K562 (cell line): ENCODE data around the gene TMEM214. TPM values are rescaled to one million over a fixed set of nuclear protein-coding genes. Genes with fewer than 3 reads are reported as not detected.
A peak's percentile ranks its signal among the peaks of the same experiment; 100 is the strongest.

Source experiments
- CTBP1 ChIP-seq: fragments of 450-650 bp; IDR thresholded peaks from 2 replicates; pipeline ENCODE4 v1.6.1; 2016; ENCODE audit warnings: borderline replicate concordance
- GATA2 ChIP-seq: sonication (generic); formaldehyde crosslinking; IDR thresholded peaks from 2 replicates; pipeline ENCODE4 v1.4.0; 2020; ENCODE audit warnings: mild to moderate bottlenecking, missing genetic modification reagents
- IFI16 ChIP-seq: fragments of 250-450 bp; sonication (Bioruptor Pico); IDR thresholded peaks from 2 replicates; pipeline ENCODE4 v2.1.2; 2022; ENCODE audit warnings: mild to moderate bottlenecking, inconsistent platforms
- LCOR ChIP-seq: sonication (generic); formaldehyde crosslinking; IDR thresholded peaks from 2 replicates; pipeline ENCODE4 v1.8.0; 2022; ENCODE audit warnings: mild to moderate bottlenecking, missing genetic modification reagents
- PHF8 ChIP-seq: fragments of 200-600 bp; sonication (generic); IDR thresholded peaks from 2 replicates; pipeline ENCODE4 v1.6.1; 2012; ENCODE audit warnings: mixed run types, mild to moderate bottlenecking, inconsistent platforms, low read length, moderate library complexity, borderline replicate concordance
- RFX1 ChIP-seq: fragments of 450-650 bp; IDR thresholded peaks from 2 replicates; pipeline ENCODE4 v1.6.1; 2016; ENCODE audit warnings: mild to moderate bottlenecking, moderate library complexity
- STAG1 ChIP-seq: sonication (generic); formaldehyde crosslinking; IDR thresholded peaks from 2 replicates; pipeline ENCODE4 v1.5.0; 2020; ENCODE audit warnings: missing genetic modification reagents, borderline replicate concordance
- U2AF1 ChIP-seq: fragments of 200-400 bp; formaldehyde crosslinking; optimal IDR thresholded peaks from 2 replicates; pipeline ENCODE3; 2017; ENCODE audit warnings: mild to moderate bottlenecking, low read depth, low read length, moderate library complexity
- ZBTB11 ChIP-seq, 3 experiments: fragments of 200-800 bp in 1 of 3; fragments of 250-450 bp in 1 of 3; fragments of 450-650 bp in 1 of 3; sonication (Bioruptor Pico) in 1 of 3; sonication (Bioruptor generic) in 1 of 3; formaldehyde crosslinking in 1 of 3; IDR thresholded peaks; 2 replicates each; pipeline versions ENCODE4 v1.6.1 to v1.8.0; 2016 to 2022; ENCODE audit warnings: mild to moderate bottlenecking in 2 of 3, missing genetic modification characterization in 2 of 3, missing compliant biosample characterization in 1 of 3, moderate library complexity in 1 of 3
- ZFP91 ChIP-seq: sonication (generic); formaldehyde crosslinking; IDR thresholded peaks from 2 replicates; pipeline ENCODE4 v1.8.0; 2022; ENCODE audit warnings: mild to moderate bottlenecking, missing genetic modification reagents
- ZNF197 ChIP-seq: fragments of 200-800 bp; sonication (Bioruptor generic); IDR thresholded peaks from 2 replicates; pipeline ENCODE4 v1.6.1; 2016; ENCODE audit warnings: low read depth, missing genetic modification characterization, missing compliant biosample characterization
- ZNF239 ChIP-seq: fragments of 250-450 bp; sonication (Bioruptor Pico); IDR thresholded peaks from 2 replicates; pipeline ENCODE4 v1.4.0; 2020; ENCODE audit warnings: mild to moderate bottlenecking
- ZNF274 ChIP-seq: IDR thresholded peaks from 2 replicates; pipeline ENCODE4 v1.6.1; 2011; ENCODE audit warnings: low read depth, mild to moderate bottlenecking, low read length, moderate library complexity, borderline replicate concordance
- ZNF586 ChIP-seq: fragments of 450-650 bp; formaldehyde crosslinking; conservative IDR thresholded peaks from 2 replicates; pipeline ENCODE4 v1.4.0; 2020; ENCODE audit warnings: mild to moderate bottlenecking, moderate library complexity
- ZNF766 ChIP-seq: fragments of 200-800 bp; sonication (Bioruptor generic); conservative IDR thresholded peaks from 2 replicates; pipeline ENCODE4 v1.6.1; 2016; ENCODE audit warnings: missing genetic modification characterization, missing compliant biosample characterization
- polyA plus RNA-seq, 8 experiments: library from polyadenylated mRNA; depleted of rRNA in 4 of 8; stranded (reverse) in 5 of 8; unstranded in 3 of 8; fragments of >200 nt; fragmentation: Nextera tagmentation in 2 of 8; fragmentation: Illumina TruSeq in 1 of 8; extraction: Ambion mirVana in 2 of 8; extraction: Trizol in 1 of 8; gene quantifications; 2 replicates each; pipeline versions ENCODE4 v1.2.1 to v1.2.3, GENCODE V29; 2011 to 2014; ENCODE audit warnings: inconsistent platforms in 1 of 8, missing spikeins in 1 of 8
- total RNA-seq, 7 experiments: library from RNA; depleted of rRNA in 6 of 7; stranded (reverse); fragments of >200 nt in 6 of 7; fragmentation: Illumina TruSeq in 2 of 7; extraction: Trizol in 2 of 7; gene quantifications; 2 replicates each; pipeline versions ENCODE4 v1.2.1 to v1.2.3, GENCODE V29; 2011 to 2021; ENCODE audit warnings: low replicate concordance in 1 of 7
- TF ChIP-seq, protein P1 (sequence below): sonication (generic); formaldehyde crosslinking; IDR thresholded peaks from 2 replicates; pipeline ENCODE4 v1.8.0; 2023; ENCODE audit warnings: missing genetic modification reagents, mild to moderate bottlenecking, borderline replicate concordance

The TMEM214 gene
- total and polyA plus RNA-seq, 9 of the 15 experiments (the other 6 are each of a cell fraction or from before 2014, with no cell fraction given), result 11.4 to 81.4 (median 44.1) TPM

GRCh38 chr2:27003857-27004256 is 28.9 kb upstream of the TMEM214 start (continued):
- no peak; a peak in 1 of 6 replicates for TF ChIP-seq ZBTB11 (CRISPR knock-in tag; IDR thresholded peaks at IDR 0.05)
- TF ChIP-seq ZNF239 (CRISPR knock-in tag), result 0 out of 2 replicates have a peak, but pooled peaks have one; percentile 19
- TF ChIP-seq LCOR (CRISPR knock-in tag), result no peak
- no peak for TF ChIP-seq PHF8
- TF ChIP-seq ZNF766, result peak; percentile 53; the same call in 1 of the 2 replicates
- no peak for TF ChIP-seq IFI16 (CRISPR knock-in tag)
- no peak for TF ChIP-seq STAG1
- no peak for TF ChIP-seq ZNF274
- no peak for TF ChIP-seq U2AF1
- TF ChIP-seq CTBP1, result no peak
- no peak for TF ChIP-seq ZNF586
- TF ChIP-seq GATA2 (CRISPR knock-in tag), result no peak
- no peak for TF ChIP-seq ZFP91 (CRISPR knock-in tag)
- TF ChIP-seq RFX1, result no peak
- TF ChIP-seq, protein P1, sequence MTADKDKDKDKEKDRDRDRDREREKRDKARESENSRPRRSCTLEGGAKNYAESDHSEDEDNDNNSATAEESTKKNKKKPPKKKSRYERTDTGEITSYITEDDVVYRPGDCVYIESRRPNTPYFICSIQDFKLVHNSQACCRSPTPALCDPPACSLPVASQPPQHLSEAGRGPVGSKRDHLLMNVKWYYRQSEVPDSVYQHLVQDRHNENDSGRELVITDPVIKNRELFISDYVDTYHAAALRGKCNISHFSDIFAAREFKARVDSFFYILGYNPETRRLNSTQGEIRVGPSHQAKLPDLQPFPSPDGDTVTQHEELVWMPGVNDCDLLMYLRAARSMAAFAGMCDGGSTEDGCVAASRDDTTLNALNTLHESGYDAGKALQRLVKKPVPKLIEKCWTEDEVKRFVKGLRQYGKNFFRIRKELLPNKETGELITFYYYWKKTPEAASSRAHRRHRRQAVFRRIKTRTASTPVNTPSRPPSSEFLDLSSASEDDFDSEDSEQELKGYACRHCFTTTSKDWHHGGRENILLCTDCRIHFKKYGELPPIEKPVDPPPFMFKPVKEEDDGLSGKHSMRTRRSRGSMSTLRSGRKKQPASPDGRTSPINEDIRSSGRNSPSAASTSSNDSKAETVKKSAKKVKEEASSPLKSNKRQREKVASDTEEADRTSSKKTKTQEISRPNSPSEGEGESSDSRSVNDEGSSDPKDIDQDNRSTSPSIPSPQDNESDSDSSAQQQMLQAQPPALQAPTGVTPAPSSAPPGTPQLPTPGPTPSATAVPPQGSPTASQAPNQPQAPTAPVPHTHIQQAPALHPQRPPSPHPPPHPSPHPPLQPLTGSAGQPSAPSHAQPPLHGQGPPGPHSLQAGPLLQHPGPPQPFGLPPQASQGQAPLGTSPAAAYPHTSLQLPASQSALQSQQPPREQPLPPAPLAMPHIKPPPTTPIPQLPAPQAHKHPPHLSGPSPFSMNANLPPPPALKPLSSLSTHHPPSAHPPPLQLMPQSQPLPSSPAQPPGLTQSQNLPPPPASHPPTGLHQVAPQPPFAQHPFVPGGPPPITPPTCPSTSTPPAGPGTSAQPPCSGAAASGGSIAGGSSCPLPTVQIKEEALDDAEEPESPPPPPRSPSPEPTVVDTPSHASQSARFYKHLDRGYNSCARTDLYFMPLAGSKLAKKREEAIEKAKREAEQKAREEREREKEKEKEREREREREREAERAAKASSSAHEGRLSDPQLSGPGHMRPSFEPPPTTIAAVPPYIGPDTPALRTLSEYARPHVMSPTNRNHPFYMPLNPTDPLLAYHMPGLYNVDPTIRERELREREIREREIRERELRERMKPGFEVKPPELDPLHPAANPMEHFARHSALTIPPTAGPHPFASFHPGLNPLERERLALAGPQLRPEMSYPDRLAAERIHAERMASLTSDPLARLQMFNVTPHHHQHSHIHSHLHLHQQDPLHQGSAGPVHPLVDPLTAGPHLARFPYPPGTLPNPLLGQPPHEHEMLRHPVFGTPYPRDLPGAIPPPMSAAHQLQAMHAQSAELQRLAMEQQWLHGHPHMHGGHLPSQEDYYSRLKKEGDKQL (CRISPR knock-in tag), result no peak
- TF ChIP-seq ZNF197, result no peak
